Endometrial microvascular endothelial cells (primary cell): ENCODE results near the gene ISG20L2. TPM values are rescaled to one million over a fixed set of nuclear protein-coding genes. Genes with fewer than 3 reads are reported as not detected.

Source experiments
- in situ Hi-C: cut with HindIII; loops from 2 replicates; pipeline ENCODE4 v1.10.0; 2017; ENCODE audit warnings: low sequenced_read_pairs, low pct_unique_long_range_greater_than_20kb; ENCODE audit errors: inconsistent ontology term
- total RNA-seq: library from RNA; depleted of rRNA; stranded (reverse); fragments of >200 nt; gene quantifications from one replicate; pipeline ENCODE4 v1.2.3, GENCODE V29; 2015; ENCODE audit errors: inconsistent ontology term

The ISG20L2 gene
- total RNA-seq, 1 donor from 2014 or later, result 21.4 TPM

GRCh38 chr1:156693848-156694689, 34.5 kb downstream of the ISG20L2 start:
- in situ Hi-C loops, result no loop called here

GRCh38 chr1:156692925-156693847, 35.4 kb downstream of the ISG20L2 start:
- in situ Hi-C loops, result no loop called here

GRCh38 chr1:156692441-156692924, 36.1 kb downstream of the ISG20L2 start:
- in situ Hi-C loops, result no loop called here

- in situ Hi-C loops, result no loop called here
Observed at GRCh38 chr1:156691665-156692440, 36.7 kb downstream of the ISG20L2 start.

- in situ Hi-C loops, result no loop called here
Observed at GRCh38 chr1:156691191-156691590, 37.4 kb downstream of the ISG20L2 start.

- in situ Hi-C loops, result no loop called here
Observed at GRCh38 chr1:156690675-156691036, 37.9 kb downstream of the ISG20L2 start.

GRCh38 chr1:156689953-156690674, 38.5 kb downstream of the ISG20L2 start:
- in situ Hi-C loops, result no loop called here

- in situ Hi-C loops, result no loop called here
Observed at GRCh38 chr1:156689035-156689952, 39.3 kb downstream of the ISG20L2 start.

- in situ Hi-C loops, result no loop called here
Observed at GRCh38 chr1:156684227-156684782, 44.3 kb downstream of the ISG20L2 start.

- in situ Hi-C loops, result no loop called here
Observed at GRCh38 chr1:156682166-156682890, 46.2 kb downstream of the ISG20L2 start.

- in situ Hi-C loops, result no loop called here
Observed at GRCh38 chr1:156681196-156681960, 47.2 kb downstream of the ISG20L2 start.

GRCh38 chr1:156680056-156680455, 48.5 kb downstream of the ISG20L2 start:
- in situ Hi-C loops, result no loop called here

GRCh38 chr1:156677616-156678596, 50.7 kb downstream of the ISG20L2 start:
- in situ Hi-C loops, result no loop called here

- in situ Hi-C loops, result no loop called here
Observed at GRCh38 chr1:156676820-156677615, 51.5 kb downstream of the ISG20L2 start, which contains the start of gene NES. Gene NES, minus strand, starts transcription at chr1:156677407. Its CDS starts 143 bp downstream, at chr1:156677264.
